ENCODE data around the gene MICALL1.
"Not testable (repeated sequence)": the region's sequence is repeated elsewhere in the genome, so short reads cannot be mapped to it uniquely, and the experiment has no call there.

MICALL1 gene

DNA sequence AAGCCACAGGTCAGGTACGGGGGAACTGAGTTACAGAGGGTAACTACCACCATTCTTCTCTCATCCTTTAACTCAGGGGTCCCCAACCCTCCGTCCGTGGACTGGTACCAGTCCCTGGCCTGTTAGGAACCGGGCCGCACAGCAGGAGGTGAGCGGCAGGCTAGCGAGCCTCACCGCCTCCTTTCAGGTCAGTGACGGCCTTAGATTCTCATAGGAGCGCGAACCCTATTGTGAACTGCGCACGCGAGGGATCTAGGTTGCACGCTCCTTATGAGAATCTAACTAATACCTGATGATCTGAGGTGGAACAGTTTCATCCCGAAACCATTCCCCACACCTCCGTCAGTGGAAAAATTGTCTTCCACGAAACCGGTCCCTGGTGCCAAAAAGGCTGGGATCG lies 46.5 kb downstream of the MICALL1 start:
- H3K9me3 ChIP-seq (ENCODE audit: control insufficient read depth, insufficient read depth, low read length); H3F3A ChIP-seq (ENCODE audit: control insufficient read depth, insufficient read depth); H4K20me1 ChIP-seq (ENCODE audit: control insufficient read depth, insufficient read depth, low read depth, low read length); H3K27ac ChIP-seq (ENCODE audit: low read depth, low read length); H3K9me2 ChIP-seq (replicated peaks; ENCODE audit: control insufficient read depth, low read length): not testable (repeated sequence)
- peak overlapping the region; percentile 82 for H3K4me3 ChIP-seq (ENCODE audit: low read length)
- peak overlapping the region; percentile 90 for H3K4me2 ChIP-seq (ENCODE audit: low read length)
- peaks cover 37% of the 10 kb centered on the region for H3K79me2 ChIP-seq (ENCODE audit: control insufficient read depth, low read length)
- H3K4me1 ChIP-seq (ENCODE audit: control insufficient read depth, low read length) = peaks cover 16% of the 10 kb centered on the region
- peak; percentile 30; the same call in 1 of the 2 replicates for TF ChIP-seq EZH2phosphoT487 (IDR thresholded peaks at IDR 0.05; ENCODE audit: borderline replicate concordance, low read length)
- peaks cover 13% of the 10 kb centered on the region for H3K36me3 ChIP-seq (ENCODE audit: control insufficient read depth, low read length)
- peaks cover 12% of the 10 kb centered on the region for H3K27me3 ChIP-seq (ENCODE audit: control insufficient read depth, low read length)

GRCh38 chr22:37953062-37953436 lies 47.0 kb downstream of the MICALL1 start:
- Histone ChIP-seq H3K4me2 (ENCODE audit: low read length) (peak overlapping the region; percentile 90), H3K27me3 (ENCODE audit: control insufficient read depth, low read length) (peaks cover 12% of the 10 kb centered on the region), H3K4me1 (ENCODE audit: control insufficient read depth, low read length) (peaks cover 16% of the 10 kb centered on the region), H4K20me1 (ENCODE audit: control insufficient read depth, insufficient read depth, low read depth, low read length) (no peaks in the 10 kb centered on the region), H3K4me3 (ENCODE audit: low read length) (peak overlapping the region; percentile 82), H3F3A (ENCODE audit: control insufficient read depth, insufficient read depth) (no peaks in the 10 kb centered on the region), H3K9me3 (ENCODE audit: control insufficient read depth, insufficient read depth, low read length) (no peaks in the 10 kb centered on the region), H3K36me3 (ENCODE audit: control insufficient read depth, low read length) (peaks cover 17% of the 10 kb centered on the region), H3K27ac (ENCODE audit: low read depth, low read length) (no peak overlapping the region), H3K9me2 (replicated peaks; ENCODE audit: control insufficient read depth, low read length) (no peaks in the 10 kb centered on the region), H3K79me2 (ENCODE audit: control insufficient read depth, low read length) (peaks cover 40% of the 10 kb centered on the region)
- TF ChIP-seq CTCF (IDR thresholded peaks at IDR 0.05; ENCODE audit: low read depth, low read length, poor library complexity, severe bottlenecking) (no peak), EZH2phosphoT487 (IDR thresholded peaks at IDR 0.05; ENCODE audit: borderline replicate concordance, low read length) (0 out of 2 replicates have a peak, but pooled peaks have one; percentile 66)

DNA sequence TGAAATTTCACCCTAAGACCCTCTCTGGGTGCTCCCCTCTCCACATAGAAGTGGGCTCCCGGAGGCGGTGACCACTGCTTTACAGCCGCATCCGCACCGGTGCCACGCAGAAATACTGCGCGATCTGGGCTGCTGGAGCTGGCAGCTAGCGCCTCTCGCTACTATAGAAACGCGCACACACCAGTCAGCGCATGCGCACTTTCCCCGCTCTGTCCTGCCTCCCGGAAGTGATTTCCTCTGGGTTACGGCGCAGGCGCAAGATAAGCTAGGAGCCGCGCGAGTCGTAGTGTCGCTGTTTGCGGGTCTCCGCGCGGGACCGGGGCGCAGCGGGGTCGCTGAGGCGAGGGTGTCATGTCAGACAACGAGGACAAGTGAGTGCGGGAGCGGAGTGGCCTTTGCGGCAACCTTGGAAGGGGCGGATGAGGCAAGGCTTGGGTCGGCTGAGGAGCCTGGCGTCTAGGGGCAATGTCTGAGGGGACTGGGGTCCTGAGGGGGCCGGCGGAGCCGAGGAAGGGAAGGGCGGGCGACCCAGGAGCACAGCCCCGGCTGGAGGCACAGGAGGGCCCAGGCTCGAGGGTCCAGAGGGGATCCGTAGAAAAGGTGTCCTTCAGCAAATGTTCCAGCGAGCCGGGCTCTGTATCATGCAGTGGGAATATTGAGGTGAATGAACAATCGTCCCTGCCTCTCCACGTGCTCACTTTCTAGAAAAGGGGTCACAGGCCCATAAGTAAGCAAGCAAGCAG lies 47.5 kb downstream of the MICALL1 start, which contains the start of the genes C22orf23 and POLR2F:
C22orf23 (minus strand) TSS at position 165 of the 743 bp plus-strand sequence. CDS start 452 bp downstream, outside the sequence.
POLR2F (plus strand) TSS at position 263 of the 743 bp plus-strand sequence; CDS start at position 352, 89 bp downstream.
- Histone ChIP-seq H3K4me2 (ENCODE audit: low read length) (peak within 1 kb of the TSS; percentile 90), H3K79me2 (ENCODE audit: control insufficient read depth, low read length) (peaks cover 40% of the 10 kb centered on the region), H3K9me2 (replicated peaks; ENCODE audit: control insufficient read depth, low read length) (no peaks in the 10 kb centered on the region), H3K36me3 (ENCODE audit: control insufficient read depth, low read length) (peaks cover 22% of the 10 kb centered on the region), H4K20me1 (ENCODE audit: control insufficient read depth, insufficient read depth, low read depth, low read length) (no peaks in the 10 kb centered on the region), H3F3A (ENCODE audit: control insufficient read depth, insufficient read depth) (no peaks in the 10 kb centered on the region), H3K27ac (ENCODE audit: low read depth, low read length) (no peak within 1 kb of the TSS), H3K27me3 (ENCODE audit: control insufficient read depth, low read length) (peaks cover 12% of the 10 kb centered on the region), H3K4me3 (ENCODE audit: low read length) (peak within 1 kb of the TSS; percentile 82), H3K4me1 (ENCODE audit: control insufficient read depth, low read length) (peaks cover 16% of the 10 kb centered on the region), H3K9me3 (ENCODE audit: control insufficient read depth, insufficient read depth, low read length) (no peaks in the 10 kb centered on the region)
- TF ChIP-seq CTCF (IDR thresholded peaks at IDR 0.05; ENCODE audit: low read depth, low read length, poor library complexity, severe bottlenecking) = peak; percentile 25
- no peak for TF ChIP-seq EZH2phosphoT487 (IDR thresholded peaks at IDR 0.05; ENCODE audit: borderline replicate concordance, low read length)

DNA sequence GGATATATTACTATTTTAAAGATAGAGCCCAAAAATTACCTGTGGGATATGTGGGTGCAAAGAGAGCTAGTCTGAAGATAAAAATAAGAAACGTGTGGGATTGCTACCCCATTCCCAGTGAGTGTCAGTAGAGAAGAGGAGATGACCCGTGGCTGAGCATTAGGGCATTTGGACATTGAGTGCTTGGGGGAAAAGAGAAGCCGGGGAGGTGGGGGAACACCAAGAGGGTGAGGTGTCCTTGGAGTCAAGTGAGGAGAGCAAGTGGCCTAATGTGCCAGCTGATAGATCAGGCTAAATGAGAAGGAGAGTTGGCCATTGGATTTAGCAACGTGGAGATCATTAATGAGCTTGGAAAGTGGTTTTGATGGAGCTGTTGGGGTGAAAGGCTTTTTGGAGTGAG lies 48.6 kb downstream of the MICALL1 start:
- Histone ChIP-seq H3K27ac (ENCODE audit: low read depth, low read length) (no peak overlapping the region), H4K20me1 (ENCODE audit: control insufficient read depth, insufficient read depth, low read depth, low read length) (no peaks in the 10 kb centered on the region), H3K36me3 (ENCODE audit: control insufficient read depth, low read length) (peaks cover 31% of the 10 kb centered on the region), H3K27me3 (ENCODE audit: control insufficient read depth, low read length) (peaks cover 12% of the 10 kb centered on the region), H3K9me2 (replicated peaks; ENCODE audit: control insufficient read depth, low read length) (no peaks in the 10 kb centered on the region), H3K4me1 (ENCODE audit: control insufficient read depth, low read length) (peaks cover 16% of the 10 kb centered on the region), H3F3A (ENCODE audit: control insufficient read depth, insufficient read depth) (no peaks in the 10 kb centered on the region), H3K4me2 (ENCODE audit: low read length) (peak overlapping the region; percentile 90), H3K79me2 (ENCODE audit: control insufficient read depth, low read length) (peaks cover 44% of the 10 kb centered on the region), H3K9me3 (ENCODE audit: control insufficient read depth, insufficient read depth, low read length) (no peaks in the 10 kb centered on the region), H3K4me3 (ENCODE audit: low read length) (peak overlapping the region; percentile 82)
- no peak for TF ChIP-seq CTCF (IDR thresholded peaks at IDR 0.05; ENCODE audit: low read depth, low read length, poor library complexity, severe bottlenecking)
- no peak for TF ChIP-seq EZH2phosphoT487 (IDR thresholded peaks at IDR 0.05; ENCODE audit: borderline replicate concordance, low read length)

DNA sequence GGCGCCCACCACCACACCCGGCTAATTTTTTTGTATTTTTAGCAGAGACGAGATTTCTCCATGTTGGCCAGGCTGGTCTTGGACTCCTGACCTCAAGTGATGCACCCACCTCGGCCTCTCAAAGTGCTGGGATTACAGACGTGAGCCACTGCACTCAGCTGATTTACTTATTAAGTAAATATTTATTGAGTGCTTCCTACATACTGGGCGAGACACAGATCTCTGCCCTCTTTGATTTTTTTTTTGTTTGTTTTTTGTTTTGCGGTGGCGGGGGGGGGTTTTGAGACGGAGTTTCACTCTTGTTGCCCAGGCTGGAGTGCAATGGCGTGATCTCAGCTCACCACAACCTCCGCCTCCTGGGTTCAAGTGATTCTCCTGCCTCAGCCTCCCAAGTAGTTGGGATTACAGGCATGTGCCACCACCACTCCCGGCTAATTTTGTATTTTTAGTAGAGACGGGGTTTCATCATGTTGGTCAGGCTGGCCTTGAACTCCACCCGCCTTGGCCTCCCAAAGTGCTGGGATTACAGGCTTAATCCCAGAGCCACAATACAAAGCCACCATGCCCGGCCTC lies 49.8 kb downstream of the MICALL1 start:
- Histone ChIP-seq H3K79me2 (ENCODE audit: control insufficient read depth, low read length) (peaks cover 44% of the 10 kb centered on the region), H3K27me3 (ENCODE audit: control insufficient read depth, low read length) (peaks cover 12% of the 10 kb centered on the region), H3K4me1 (ENCODE audit: control insufficient read depth, low read length) (peaks cover 16% of the 10 kb centered on the region), H3K36me3 (ENCODE audit: control insufficient read depth, low read length) (peaks cover 38% of the 10 kb centered on the region)
- H4K20me1 ChIP-seq (ENCODE audit: control insufficient read depth, insufficient read depth, low read depth, low read length); H3F3A ChIP-seq (ENCODE audit: control insufficient read depth, insufficient read depth); H3K4me3 ChIP-seq (ENCODE audit: low read length); H3K4me2 ChIP-seq (ENCODE audit: low read length); H3K9me3 ChIP-seq (ENCODE audit: control insufficient read depth, insufficient read depth, low read length); H3K9me2 ChIP-seq (replicated peaks; ENCODE audit: control insufficient read depth, low read length); H3K27ac ChIP-seq (ENCODE audit: low read depth, low read length): not testable (repeated sequence)
